ENCODE data around the gene CD200. TPM values are rescaled to one million over a fixed set of nuclear protein-coding genes. Genes with fewer than 3 reads are reported as not detected.

Gene CD200
- total RNA-seq, 1 donor from 2014 or later: 3.9 TPM

DNA sequence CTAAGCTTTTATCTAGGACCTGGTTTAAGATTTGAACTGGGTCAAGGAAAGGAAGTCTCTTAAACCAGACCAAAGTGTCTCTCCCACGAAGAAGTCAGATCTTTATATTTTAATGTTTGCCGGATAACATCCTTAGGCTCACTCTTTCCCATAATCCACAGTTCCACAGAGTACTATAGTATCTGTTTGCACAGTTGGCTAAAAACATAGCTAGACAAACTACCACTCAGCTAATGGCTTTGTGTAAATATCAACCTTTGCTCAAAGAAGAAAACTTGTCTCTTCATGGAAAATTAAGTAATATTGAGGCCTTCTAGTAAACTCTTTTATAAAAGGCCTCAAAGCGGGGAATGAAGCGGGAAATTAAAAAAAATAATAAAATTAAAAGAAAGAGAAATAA, 25.4 kb upstream of the CD200 start:
- H3K4me1 ChIP-seq: peaks cover 18% of the 10 kb centered on the region
- H3K4me3 ChIP-seq: no peak overlapping the region
- TF ChIP-seq POLR2A (IDR thresholded peaks at IDR 0.05) (no peak), POLR2AphosphoS5 (IDR thresholded peaks at IDR 0.05; ENCODE audit: insufficient read depth in 1 of 2, low read depth in 1 of 2) (no peak)
- TF ChIP-seq, protein P1, sequence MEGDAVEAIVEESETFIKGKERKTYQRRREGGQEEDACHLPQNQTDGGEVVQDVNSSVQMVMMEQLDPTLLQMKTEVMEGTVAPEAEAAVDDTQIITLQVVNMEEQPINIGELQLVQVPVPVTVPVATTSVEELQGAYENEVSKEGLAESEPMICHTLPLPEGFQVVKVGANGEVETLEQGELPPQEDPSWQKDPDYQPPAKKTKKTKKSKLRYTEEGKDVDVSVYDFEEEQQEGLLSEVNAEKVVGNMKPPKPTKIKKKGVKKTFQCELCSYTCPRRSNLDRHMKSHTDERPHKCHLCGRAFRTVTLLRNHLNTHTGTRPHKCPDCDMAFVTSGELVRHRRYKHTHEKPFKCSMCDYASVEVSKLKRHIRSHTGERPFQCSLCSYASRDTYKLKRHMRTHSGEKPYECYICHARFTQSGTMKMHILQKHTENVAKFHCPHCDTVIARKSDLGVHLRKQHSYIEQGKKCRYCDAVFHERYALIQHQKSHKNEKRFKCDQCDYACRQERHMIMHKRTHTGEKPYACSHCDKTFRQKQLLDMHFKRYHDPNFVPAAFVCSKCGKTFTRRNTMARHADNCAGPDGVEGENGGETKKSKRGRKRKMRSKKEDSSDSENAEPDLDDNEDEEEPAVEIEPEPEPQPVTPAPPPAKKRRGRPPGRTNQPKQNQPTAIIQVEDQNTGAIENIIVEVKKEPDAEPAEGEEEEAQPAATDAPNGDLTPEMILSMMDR (IDR thresholded peaks at IDR 0.05): no peak
- intact Hi-C loops (cut with DNase I): no loop called here
- H3K9me3 ChIP-seq: no peaks in the 10 kb centered on the region
- no peak for DNase-seq (ENCODE audit: extremely low spot score in 2 of 2)
- no peaks in the 10 kb centered on the region for H3K27me3 ChIP-seq
- no peaks in the 10 kb centered on the region for H3K36me3 ChIP-seq
- no peak overlapping the region for H3K27ac ChIP-seq

DNA sequence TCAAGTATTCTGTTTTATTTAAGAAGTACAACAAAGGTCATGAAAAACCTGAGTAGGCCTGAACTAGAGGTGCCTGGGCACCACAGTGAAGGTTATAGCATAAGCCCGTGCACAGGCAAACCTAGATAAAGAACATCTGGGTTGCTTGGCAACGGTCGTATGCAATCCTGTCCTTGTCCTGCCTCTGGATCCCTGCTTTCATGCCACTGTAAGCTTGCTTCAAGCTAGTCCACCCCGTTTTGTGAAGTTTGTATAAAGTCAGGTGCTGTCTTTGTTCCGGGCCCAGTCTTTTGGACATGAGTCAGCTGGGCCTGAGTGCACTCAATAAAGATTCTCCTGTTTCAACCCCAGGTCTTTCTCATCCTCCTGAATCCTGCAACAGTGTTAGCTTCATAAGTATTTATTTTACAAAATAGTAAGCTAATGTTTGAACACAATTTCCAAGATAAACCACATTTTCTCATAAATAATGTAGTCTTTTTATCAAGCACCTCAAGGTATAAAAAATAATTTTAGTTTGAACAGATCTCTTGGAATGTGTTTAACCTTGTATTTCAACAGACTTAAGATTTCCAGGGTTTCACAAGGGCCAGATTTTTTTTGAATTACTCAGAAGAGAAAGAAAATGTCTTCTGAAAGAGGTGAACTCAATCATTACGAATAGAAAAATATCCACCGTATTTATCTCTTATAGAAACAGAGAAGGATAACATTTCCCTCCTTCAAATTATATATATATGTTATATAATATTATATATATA, 24.6 kb upstream of the CD200 start:
- no peaks in the 10 kb centered on the region for H3K36me3 ChIP-seq
- no peak for TF ChIP-seq POLR2A (IDR thresholded peaks at IDR 0.05)
- TF ChIP-seq, protein P1 (IDR thresholded peaks at IDR 0.05): no peak
- TF ChIP-seq POLR2AphosphoS5 (IDR thresholded peaks at IDR 0.05; ENCODE audit: insufficient read depth in 1 of 2, low read depth in 1 of 2): no peak
- intact Hi-C loops (cut with DNase I): no loop called here
- no peak for DNase-seq (ENCODE audit: extremely low spot score in 2 of 2)
- H3K4me1 ChIP-seq: peaks cover 11% of the 10 kb centered on the region
- no peaks in the 10 kb centered on the region for H3K27me3 ChIP-seq
- no peak overlapping the region for H3K4me3 ChIP-seq
- H3K27ac ChIP-seq: no peak overlapping the region
- H3K9me3 ChIP-seq: no peaks in the 10 kb centered on the region

DNA sequence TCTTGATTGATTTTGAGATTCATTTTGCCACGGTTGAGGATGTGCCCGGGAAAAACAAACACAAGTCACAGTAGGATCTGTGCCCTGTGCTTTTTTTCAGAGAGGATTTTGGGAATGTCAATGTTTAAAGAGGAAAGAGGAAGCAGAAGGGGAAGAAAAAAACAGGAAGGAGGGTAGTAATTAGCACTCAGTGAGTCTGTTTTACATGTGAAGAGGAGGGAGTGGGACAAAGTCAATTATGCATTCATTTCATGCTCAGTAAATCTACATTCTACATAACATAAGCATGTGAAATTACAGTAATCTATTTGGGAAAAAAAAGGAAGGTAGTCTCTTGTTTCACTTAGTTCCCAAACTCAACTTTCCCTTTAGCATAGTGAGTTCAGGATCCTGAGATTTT, 18.3 kb upstream of the CD200 start:
- H3K27me3 ChIP-seq: no peaks in the 10 kb centered on the region
- H3K4me1 ChIP-seq: no peaks in the 10 kb centered on the region
- TF ChIP-seq POLR2A (IDR thresholded peaks at IDR 0.05) (no peak), POLR2AphosphoS5 (IDR thresholded peaks at IDR 0.05; ENCODE audit: insufficient read depth in 1 of 2, low read depth in 1 of 2) (no peak)
- TF ChIP-seq, protein P1 (IDR thresholded peaks at IDR 0.05): no peak
- intact Hi-C loops (cut with DNase I): no loop called here
- H3K4me3 ChIP-seq: no peak overlapping the region
- DNase-seq (ENCODE audit: extremely low spot score in 2 of 2): no peak
- no peaks in the 10 kb centered on the region for H3K9me3 ChIP-seq
- H3K36me3 ChIP-seq: no peaks in the 10 kb centered on the region
- H3K27ac ChIP-seq: no peak overlapping the region

DNA sequence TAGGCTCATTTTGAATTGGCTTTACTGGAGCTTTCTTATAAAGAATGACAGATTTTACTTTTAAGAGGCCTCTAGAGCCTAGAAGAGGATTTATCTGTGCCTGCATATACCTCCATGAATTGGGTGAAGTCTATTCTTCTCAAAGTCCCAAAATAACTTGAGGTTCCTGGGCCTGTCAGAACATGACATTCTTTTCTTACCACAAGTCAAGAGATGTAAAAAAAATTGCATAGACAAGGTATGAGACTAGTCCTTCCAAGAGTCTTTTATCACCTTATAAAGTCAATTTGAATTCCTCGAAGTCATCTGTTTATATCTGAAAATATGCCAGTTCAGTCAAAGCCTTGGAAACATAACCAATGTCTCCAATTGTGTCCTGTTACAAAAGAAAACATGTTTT, 17.2 kb upstream of the CD200 start:
- no peaks in the 10 kb centered on the region for H3K36me3 ChIP-seq
- intact Hi-C loops (cut with DNase I): no loop called here
- H3K4me1 ChIP-seq: no peaks in the 10 kb centered on the region
- H3K9me3 ChIP-seq: no peaks in the 10 kb centered on the region
- no peak for DNase-seq (ENCODE audit: extremely low spot score in 2 of 2)
- H3K27ac ChIP-seq: no peak overlapping the region
- H3K27me3 ChIP-seq: no peaks in the 10 kb centered on the region
- TF ChIP-seq POLR2AphosphoS5 (IDR thresholded peaks at IDR 0.05; ENCODE audit: insufficient read depth in 1 of 2, low read depth in 1 of 2) (no peak), POLR2A (IDR thresholded peaks at IDR 0.05) (no peak)
- TF ChIP-seq, protein P1 (IDR thresholded peaks at IDR 0.05): no peak
- H3K4me3 ChIP-seq: no peak overlapping the region

DNA sequence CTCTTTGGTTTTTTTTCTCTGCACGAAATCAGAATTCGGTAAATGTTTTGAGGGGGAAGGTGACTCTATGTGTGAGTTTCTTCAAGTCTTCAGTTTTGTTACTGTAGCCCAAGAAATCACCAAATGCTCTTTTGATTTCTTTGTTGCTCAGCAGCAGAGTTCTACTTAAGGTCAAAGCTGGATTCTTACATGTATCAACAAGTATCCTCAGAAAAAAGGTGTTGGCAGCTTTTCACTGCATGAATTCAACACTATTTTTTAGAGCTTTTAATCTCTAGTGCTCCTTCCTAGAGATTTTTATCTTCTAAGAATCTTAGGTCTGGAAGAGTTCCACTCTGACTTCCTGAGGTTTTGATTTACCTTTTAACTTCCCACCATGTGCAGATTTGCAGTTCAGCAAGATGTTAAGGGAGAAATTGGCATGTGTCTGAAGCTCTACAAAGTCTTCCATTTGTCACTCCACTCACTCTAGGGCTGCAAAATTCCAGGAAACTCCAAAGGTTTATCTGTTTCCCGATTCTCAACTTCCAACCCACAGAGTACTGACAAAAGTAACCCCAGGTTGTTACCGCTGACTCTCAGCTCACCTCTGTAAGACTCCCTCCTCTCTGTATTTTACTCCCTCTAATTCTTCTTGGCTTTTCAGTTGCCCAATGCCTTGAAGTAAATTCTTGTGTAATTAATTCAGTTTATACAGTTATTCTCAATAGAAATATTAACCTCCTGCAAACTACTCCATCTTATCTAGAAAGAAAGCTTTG, 13.3 kb upstream of the CD200 start:
- intact Hi-C loops (cut with DNase I): no loop called here
- Histone ChIP-seq H3K9me3 (no peaks in the 10 kb centered on the region), H3K36me3 (no peaks in the 10 kb centered on the region), H3K27me3 (no peaks in the 10 kb centered on the region), H3K4me1 (no peaks in the 10 kb centered on the region), H3K4me3 (no peak overlapping the region), H3K27ac (no peak overlapping the region)
- no peak for DNase-seq (ENCODE audit: extremely low spot score in 2 of 2)
- TF ChIP-seq POLR2AphosphoS5 (IDR thresholded peaks at IDR 0.05; ENCODE audit: insufficient read depth in 1 of 2, low read depth in 1 of 2): no peak
- TF ChIP-seq, protein P1 (IDR thresholded peaks at IDR 0.05): no peak
- no peak for TF ChIP-seq POLR2A (IDR thresholded peaks at IDR 0.05)

Data from vagina (tissue), 2 donors.